ENCODE results near the gene KLRG1.
A peak's percentile ranks its signal among the peaks of the same experiment; 100 is the strongest.

Gene KLRG1

GRCh38 chr12:8987163-8987562 is 2.2 kb upstream of the KLRG1 start:
- no peak for DNase-seq

- DNase-seq, result no peak
These were observed 1.7 kb upstream of the KLRG1 start for GRCh38 chr12:8987685-8988084.

- DNase-seq, result peak in 1 of 5 experiments; percentile 29
These were observed 2.3 kb downstream of the KLRG1 start for GRCh38 chr12:8991371-8992345.

GRCh38 chr12:8993827-8994226 is 4.5 kb downstream of the KLRG1 start:
- DNase-seq, result no peak

- DNase-seq, result no peak
These were observed 5.9 kb downstream of the KLRG1 start for GRCh38 chr12:8995021-8995775.

GRCh38 chr12:8996682-8997405 is 7.5 kb downstream of the KLRG1 start:
- peak in 2 of 5 experiments; percentile 29 to 71 for DNase-seq

- DNase-seq, result no peak
These were observed 11.9 kb downstream of the KLRG1 start for GRCh38 chr12:9001233-9001632.

GRCh38 chr12:9002335-9002734 is 13.0 kb downstream of the KLRG1 start:
- no peak for DNase-seq

GRCh38 chr12:9022592-9022991 is 33.2 kb downstream of the KLRG1 start:
- DNase-seq, result no peak

GRCh38 chr12:9024512-9024911 is 35.2 kb downstream of the KLRG1 start:
- DNase-seq, result no peak

GRCh38 chr12:9027161-9028059 is 38.1 kb downstream of the KLRG1 start:
- DNase-seq, result peak in 1 of 5 experiments; percentile 52

- no peak for DNase-seq
These were observed 41.4 kb downstream of the KLRG1 start for GRCh38 chr12:9030776-9031175.

GRCh38 chr12:9032202-9032964 is 43.0 kb downstream of the KLRG1 start:
- no peak for DNase-seq

GRCh38 chr12:9033265-9033887 is 44.0 kb downstream of the KLRG1 start:
- no peak for DNase-seq

GRCh38 chr12:9034095-9034494 is 44.7 kb downstream of the KLRG1 start:
- DNase-seq, result no peak

GRCh38 chr12:9036227-9036626 is 46.9 kb downstream of the KLRG1 start:
- DNase-seq, result no peak

GRCh38 chr12:9037431-9037830 is 48.1 kb downstream of the KLRG1 start:
- no peak for DNase-seq

- DNase-seq, result peak in 2 of 5 experiments; percentile 45 to 60
These were observed 50.1 kb downstream of the KLRG1 start for GRCh38 chr12:9039397-9039977.

- peak in 1 of 5 experiments; percentile 17 for DNase-seq
These were observed 51.3 kb downstream of the KLRG1 start for GRCh38 chr12:9040484-9041186.

- no peak for DNase-seq
These were observed 52.0 kb downstream of the KLRG1 start for GRCh38 chr12:9041321-9041720.

Measured in T-helper 2 cell (primary cell).